Gastroesophageal sphincter (tissue), 4 donors: Measurements from ENCODE around the gene KCNIP4. TPM values are rescaled to one million over a fixed set of nuclear protein-coding genes. Genes with fewer than 3 reads are reported as not detected.

Experiments used
- ATAC-seq: fragments of 150-250 bp; one replicate; pipeline ENCODE4 v1.9.1; 2016; ENCODE audit warnings: mild to moderate bottlenecking, moderate library complexity
- H3K27ac ChIP-seq, 4 donors: fragments of 200-600 bp; sonication (generic) in 3 of 4; 1 replicate in 3 of 4; 2 replicates in 1 of 4; pipeline ENCODE4 v1.5.1; 2016 to 2019
- H3K27me3 ChIP-seq: fragments of 200-600 bp; sonication (generic); one replicate; pipeline ENCODE4 v1.5.1; 2019
- H3K36me3 ChIP-seq, 2 donors: fragments of 200-600 bp; sonication (generic); one replicate each; pipeline ENCODE4 v1.5.1; 2019; ENCODE audit warnings: control low read depth in 1 of 2
- H3K4me1 ChIP-seq, 3 donors: fragments of 200-600 bp; sonication (generic); 1 replicate in 2 of 3; 2 replicates in 1 of 3; pipeline ENCODE4 v1.5.1; 2016 to 2019; ENCODE audit warnings: control low read depth in 2 of 3
- H3K4me3 ChIP-seq, 2 donors: fragments of 200-600 bp; sonication (generic); one replicate each; pipeline ENCODE4 v1.5.1; 2019; ENCODE audit warnings: mild to moderate bottlenecking in 1 of 2, moderate library complexity in 1 of 2
- H3K9me3 ChIP-seq, 3 donors: fragments of 200-600 bp; sonication (generic); one replicate each; pipeline ENCODE4 v1.5.1; 2017 to 2019; ENCODE audit warnings: control low read depth in 2 of 3
- EP300 ChIP-seq: sonication (generic); formaldehyde crosslinking; IDR thresholded peaks from one replicate; pipeline ENCODE4 v1.6.1; 2017; ENCODE audit warnings: antibody characterized with exemption, mild to moderate bottlenecking
- POLR2A ChIP-seq, 2 donors: fragments of 450-650 bp; IDR thresholded peaks; one replicate each; pipeline ENCODE4 v1.6.1; 2017; ENCODE audit warnings: antibody characterized with exemption in 2 of 2, mild to moderate bottlenecking in 2 of 2, moderate library complexity in 1 of 2
- POLR2AphosphoS5 ChIP-seq: sonication (generic); formaldehyde crosslinking; IDR thresholded peaks from one replicate; pipeline ENCODE4 v1.6.1; 2017; ENCODE audit warnings: antibody characterized with exemption
- WGBS, 2 donors: methylation state at CpG; one replicate each; pipeline ENCODE4 v1.1.5; 2018; ENCODE audit warnings: low coverage in 1 of 2; 5-methylcytosine and 5-hydroxymethylcytosine counted together
- total RNA-seq, 4 donors: library from RNA; depleted of rRNA; stranded (reverse); fragments of >200 nt; gene quantifications; one replicate each; pipeline ENCODE4 v1.1.0, GENCODE V29; 2016
- TF ChIP-seq, protein P1 (sequence below), 4 experiments: fragments of 200-600 bp in 2 of 4; fragments of 450-650 bp in 2 of 4; sonication (generic) in 1 of 4; IDR thresholded peaks; one replicate each; pipeline ENCODE4 v1.5.1; 2017 to 2019; ENCODE audit warnings: antibody characterized with exemption in 4 of 4, mild to moderate bottlenecking in 2 of 4, moderate library complexity in 2 of 4

KCNIP4 gene
- total RNA-seq, 4 donors from 2014 or later: 0.23 to 0.59 (median 0.54) TPM; not detected in 1

DNA sequence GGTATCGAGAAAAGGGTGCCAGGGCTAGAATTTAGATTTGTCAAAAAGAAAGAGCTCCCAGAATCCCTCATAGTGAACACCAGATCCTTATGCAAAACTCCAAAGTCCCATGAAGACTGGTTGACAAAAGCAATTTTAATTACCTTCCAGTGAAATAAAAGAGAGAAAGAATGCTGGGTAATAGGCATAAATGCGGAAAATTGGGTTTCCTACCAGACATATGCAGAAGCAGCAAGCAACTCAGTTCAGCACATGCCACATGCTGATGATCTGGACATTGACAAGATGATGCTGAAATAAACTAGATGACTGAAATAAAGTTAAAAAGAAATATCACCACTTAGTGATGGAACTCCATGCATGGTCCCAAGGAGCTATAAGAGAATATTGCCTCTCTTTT is 83.9 kb downstream of the KCNIP4 start:
- no peak overlapping the region for H3K27ac ChIP-seq
- H3K36me3 ChIP-seq: no peaks in the 10 kb centered on the region
- 90 to 93% methylated on average over 2 of the region's 2 CpGs for WGBS, 2 donors
- TF ChIP-seq POLR2AphosphoS5: no peak
- no peak for TF ChIP-seq POLR2A (IDR thresholded peaks at IDR 0.05)
- TF ChIP-seq, protein P1, sequence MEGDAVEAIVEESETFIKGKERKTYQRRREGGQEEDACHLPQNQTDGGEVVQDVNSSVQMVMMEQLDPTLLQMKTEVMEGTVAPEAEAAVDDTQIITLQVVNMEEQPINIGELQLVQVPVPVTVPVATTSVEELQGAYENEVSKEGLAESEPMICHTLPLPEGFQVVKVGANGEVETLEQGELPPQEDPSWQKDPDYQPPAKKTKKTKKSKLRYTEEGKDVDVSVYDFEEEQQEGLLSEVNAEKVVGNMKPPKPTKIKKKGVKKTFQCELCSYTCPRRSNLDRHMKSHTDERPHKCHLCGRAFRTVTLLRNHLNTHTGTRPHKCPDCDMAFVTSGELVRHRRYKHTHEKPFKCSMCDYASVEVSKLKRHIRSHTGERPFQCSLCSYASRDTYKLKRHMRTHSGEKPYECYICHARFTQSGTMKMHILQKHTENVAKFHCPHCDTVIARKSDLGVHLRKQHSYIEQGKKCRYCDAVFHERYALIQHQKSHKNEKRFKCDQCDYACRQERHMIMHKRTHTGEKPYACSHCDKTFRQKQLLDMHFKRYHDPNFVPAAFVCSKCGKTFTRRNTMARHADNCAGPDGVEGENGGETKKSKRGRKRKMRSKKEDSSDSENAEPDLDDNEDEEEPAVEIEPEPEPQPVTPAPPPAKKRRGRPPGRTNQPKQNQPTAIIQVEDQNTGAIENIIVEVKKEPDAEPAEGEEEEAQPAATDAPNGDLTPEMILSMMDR (IDR thresholded peaks at IDR 0.05): no peak
- no peak for TF ChIP-seq EP300
- H3K9me3 ChIP-seq: no peaks in the 10 kb centered on the region
- ATAC-seq: no peak
- no peaks in the 10 kb centered on the region for H3K27me3 ChIP-seq
- H3K4me3 ChIP-seq: no peak overlapping the region
- H3K4me1 ChIP-seq: no peaks in the 10 kb centered on the region

DNA sequence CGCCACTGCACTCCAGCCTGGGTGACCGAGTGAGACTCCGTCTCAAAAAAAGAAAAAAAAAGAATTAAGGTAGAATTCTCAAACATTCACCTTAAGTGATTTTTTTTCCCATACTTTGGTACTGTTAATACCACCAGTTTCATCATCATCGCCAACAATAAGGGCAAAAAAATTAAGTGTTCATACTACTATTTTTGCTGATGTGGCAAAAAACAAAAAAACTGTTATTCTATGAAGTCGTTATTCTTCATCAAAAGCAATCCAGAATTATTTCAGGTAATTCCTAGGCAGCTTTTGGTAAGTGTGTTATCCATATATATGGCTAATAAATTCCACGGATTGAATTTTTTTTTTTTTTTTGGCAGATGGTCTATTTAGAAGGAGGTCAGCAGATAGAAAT is 85.7 kb downstream of the KCNIP4 start:
- H3K36me3 ChIP-seq: no peaks in the 10 kb centered on the region
- no peak for ATAC-seq
- TF ChIP-seq POLR2AphosphoS5: no peak
- no peak for TF ChIP-seq EP300
- no peak for TF ChIP-seq POLR2A (IDR thresholded peaks at IDR 0.05)
- TF ChIP-seq, protein P1 (IDR thresholded peaks at IDR 0.05): no peak
- no peaks in the 10 kb centered on the region for H3K27me3 ChIP-seq
- H3K4me3 ChIP-seq: no peak overlapping the region
- no peak overlapping the region for H3K27ac ChIP-seq
- 90 to 92% methylated on average over 6 of the region's 6 CpGs for WGBS, 2 donors
- no peaks in the 10 kb centered on the region for H3K4me1 ChIP-seq
- H3K9me3 ChIP-seq: no peaks in the 10 kb centered on the region

DNA sequence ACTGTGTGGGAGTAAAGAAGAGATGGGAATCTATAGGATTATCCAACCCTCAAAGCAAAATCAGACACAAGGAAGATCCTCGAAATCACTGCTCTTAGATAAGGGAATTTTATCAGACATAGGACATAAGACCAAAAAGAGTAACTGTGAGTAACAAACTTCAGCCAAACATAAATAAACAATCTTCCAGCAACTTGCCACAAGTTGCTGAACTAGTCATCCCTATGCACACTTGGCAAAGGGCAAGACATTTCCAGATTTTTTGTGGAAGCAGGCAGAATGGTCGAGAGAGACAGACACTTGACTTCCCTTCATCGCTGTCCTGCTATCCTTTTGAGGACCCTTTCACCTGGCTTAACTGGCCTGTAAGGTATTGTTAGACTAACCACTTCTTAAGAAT is 89.6 kb downstream of the KCNIP4 start:
- H3K36me3 ChIP-seq: no peaks in the 10 kb centered on the region
- H3K4me3 ChIP-seq: no peak overlapping the region
- ATAC-seq: no peak
- TF ChIP-seq, protein P1 (IDR thresholded peaks at IDR 0.05): no peak
- TF ChIP-seq POLR2A (IDR thresholded peaks at IDR 0.05): no peak
- no peak for TF ChIP-seq EP300
- no peak overlapping the region for H3K27ac ChIP-seq
- no peaks in the 10 kb centered on the region for H3K9me3 ChIP-seq
- H3K4me1 ChIP-seq: no peaks in the 10 kb centered on the region
- 83 to 93% methylated on average over 2 to 3 of the region's 3 CpGs for WGBS, 2 donors
- H3K27me3 ChIP-seq: no peaks in the 10 kb centered on the region

DNA sequence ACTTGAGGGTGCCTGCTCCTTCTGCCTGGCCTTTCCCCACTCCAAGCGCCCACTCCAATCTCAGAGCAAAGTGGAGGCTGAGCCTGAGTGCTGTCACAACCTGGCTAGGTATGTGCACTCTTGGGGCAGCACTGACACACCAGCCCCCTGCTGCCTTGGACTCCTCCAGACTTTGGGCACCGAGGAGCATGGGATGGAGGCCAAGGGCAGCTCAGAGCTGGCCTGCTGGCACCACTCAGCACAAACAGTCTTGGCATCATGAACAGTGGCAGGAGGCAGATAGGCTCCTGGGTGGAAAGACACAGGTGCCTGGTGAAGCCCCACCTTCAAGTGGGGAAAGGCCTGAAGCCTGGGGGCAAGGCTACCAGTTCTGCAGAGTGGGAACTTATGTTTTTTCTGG is 91.8 kb downstream of the KCNIP4 start:
- no peaks in the 10 kb centered on the region for H3K9me3 ChIP-seq
- H3K4me3 ChIP-seq: no peak overlapping the region
- ATAC-seq: peak; percentile 19
- no peaks in the 10 kb centered on the region for H3K36me3 ChIP-seq
- no CpG with 5 or more reads among the region's 2 CpGs for WGBS, 2 donors
- H3K27ac ChIP-seq: no peak overlapping the region
- no peaks in the 10 kb centered on the region for H3K27me3 ChIP-seq
- no peaks in the 10 kb centered on the region for H3K4me1 ChIP-seq
- no peak for TF ChIP-seq POLR2A (IDR thresholded peaks at IDR 0.05)
- no peak for TF ChIP-seq EP300
- TF ChIP-seq, protein P1 (IDR thresholded peaks at IDR 0.05): no peak
- no peak for TF ChIP-seq POLR2AphosphoS5

DNA sequence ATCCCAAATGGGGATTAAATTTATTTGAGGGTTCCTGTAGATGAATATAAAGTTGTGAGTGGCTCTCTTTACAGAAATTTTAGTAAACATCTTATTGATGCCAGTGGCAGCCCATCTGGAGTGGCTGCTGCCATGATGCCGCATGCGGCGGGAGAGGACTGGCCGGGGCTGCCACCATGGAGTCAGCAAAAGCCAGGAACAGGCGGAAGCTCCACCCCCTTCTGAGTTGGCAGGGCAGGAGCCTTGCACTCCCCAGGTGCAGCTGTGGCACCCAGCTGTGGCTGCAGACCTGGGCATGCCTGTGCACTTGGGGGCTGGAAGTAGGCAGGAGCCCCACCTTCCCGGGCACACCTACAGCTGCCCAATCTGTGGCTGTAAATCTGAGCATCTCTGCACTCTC is 92.3 kb downstream of the KCNIP4 start:
- Histone ChIP-seq H3K27me3 (no peaks in the 10 kb centered on the region), H3K27ac (no peak overlapping the region), H3K9me3 (no peaks in the 10 kb centered on the region), H3K36me3 (no peaks in the 10 kb centered on the region), H3K4me3 (no peak overlapping the region), H3K4me1 (no peaks in the 10 kb centered on the region)
- TF ChIP-seq POLR2AphosphoS5 (no peak), EP300 (no peak), POLR2A (IDR thresholded peaks at IDR 0.05) (no peak)
- TF ChIP-seq, protein P1 (IDR thresholded peaks at IDR 0.05): no peak
- 60% methylated on average over 3 of the region's 6 CpGs; no CpG with 5 or more reads in 1 of the 2 donors for WGBS, 2 donors
- no peak for ATAC-seq
